ENCODE data around the gene COL21A1.

GRCh38 chr6:56245903-56246351 lies 1.5 kb downstream of the COL21A1 start:
- TF ChIP-seq CTCF (IDR thresholded peaks at IDR 0.05; ENCODE audit: borderline replicate concordance, extremely low read depth, low read length, poor library complexity, severe bottlenecking): no peak
- no peak for TF ChIP-seq EZH2 (IDR thresholded peaks at IDR 0.05; ENCODE audit: borderline replicate concordance, low read depth, low read length, severe bottlenecking)

Data from DND-41 (cell line).